Stomach (tissue), 9 donors: ENCODE data around the gene CYBB. TPM values are rescaled to one million over a fixed set of nuclear protein-coding genes. Genes with fewer than 3 reads are reported as not detected.

Experiments used
- DNase-seq, 2 donors: peaks; one replicate each; pipeline versions ENCODE4 v3.0.0 to v3.0.0-alpha.2; 2013 to 2019
- H3K27ac ChIP-seq, 5 donors: fragments of 200-600 bp in 4 of 5; sonication (generic) in 4 of 5; one replicate each; pipeline ENCODE4 v1.5.1; 2013 to 2019; ENCODE audit warnings: mild to moderate bottlenecking in 1 of 5, moderate library complexity in 1 of 5
- H3K27me3 ChIP-seq, 3 donors: fragments of 200-600 bp; sonication (generic); one replicate each; pipeline ENCODE4 v1.5.1; 2017 to 2019; ENCODE audit warnings: mixed run types in 1 of 3
- H3K36me3 ChIP-seq, 4 donors: fragments of 200-600 bp; sonication (generic); 1 replicate in 3 of 4; 2 replicates in 1 of 4; pipeline ENCODE4 v1.5.1; 2016 to 2019
- H3K4me1 ChIP-seq, 4 donors: fragments of 200-600 bp; sonication (generic); one replicate each; pipeline ENCODE4 v1.5.1; 2016 to 2019
- H3K4me3 ChIP-seq, 4 donors: fragments of 200-600 bp; sonication (generic) in 3 of 4; one replicate each; pipeline ENCODE4 v1.5.1; 2016 to 2019; ENCODE audit warnings: mild to moderate bottlenecking in 1 of 4
- H3K9me3 ChIP-seq, 4 donors: fragments of 200-600 bp; sonication (generic); one replicate each; pipeline ENCODE4 v1.5.1; 2016 to 2019
- EP300 ChIP-seq: sonication (generic); formaldehyde crosslinking; IDR thresholded peaks from one replicate; pipeline ENCODE4 v1.6.1; 2017; ENCODE audit warnings: antibody characterized with exemption
- POLR2A ChIP-seq, 4 donors: fragments of 450-650 bp; IDR thresholded peaks; one replicate each; pipeline ENCODE4 v1.6.1; 2016; ENCODE audit warnings: antibody characterized with exemption in 4 of 4, control low read depth in 2 of 4, mild to moderate bottlenecking in 1 of 4, moderate library complexity in 1 of 4
- POLR2AphosphoS5 ChIP-seq, 3 donors: sonication (generic); formaldehyde crosslinking; IDR thresholded peaks; one replicate each; pipeline ENCODE4 v1.6.1; 2016; ENCODE audit warnings: antibody characterized with exemption in 3 of 3
- WGBS, 5 donors: extraction: QIAGEN DNeasy Blood & Tissue Kit in 3 of 5; methylation state at CpG; one replicate each; pipeline versions ENCODE4 v1.1.5 to v1.1.7; 2013 to 2018; 5-methylcytosine and 5-hydroxymethylcytosine counted together
- intact Hi-C: fragments of 100-400 bp; cut with DNase I; formaldehyde crosslinking; loops from one replicate; pipeline ENCODE4 v1.15.1; 2023; ENCODE audit warnings: low total_unique reads
- polyA plus RNA-seq, 3 donors: library from polyadenylated mRNA; stranded (reverse); fragments of 200-250 nt; gene quantifications; one replicate each; pipeline ENCODE4 v1.2.3, GENCODE V29; 2013
- total RNA-seq, 5 donors: library from RNA; depleted of rRNA; stranded (reverse); fragments of >200 nt; gene quantifications; one replicate each; pipeline versions ENCODE4 v1.1.0 to v1.2.3, GENCODE V29; 2014 to 2016
- TF ChIP-seq, protein P1 (sequence below), 7 experiments: fragments of 450-650 bp in 4 of 7; fragments of 200-600 bp in 3 of 7; sonication (generic) in 3 of 7; IDR thresholded peaks; one replicate each; pipeline ENCODE4 v1.5.1; 2016 to 2019; ENCODE audit warnings: antibody characterized with exemption in 7 of 7, control low read depth in 2 of 7, mild to moderate bottlenecking in 1 of 7
- donor health status: healthy with polysubstance abuse.
- donor health status: Bipolar disorder and iron deficiency.
- donor health status: healthy.

Gene CYBB
- total and polyA plus RNA-seq, 8 donors = 0.58 to 24.4 (median 3.5) TPM

DNA sequence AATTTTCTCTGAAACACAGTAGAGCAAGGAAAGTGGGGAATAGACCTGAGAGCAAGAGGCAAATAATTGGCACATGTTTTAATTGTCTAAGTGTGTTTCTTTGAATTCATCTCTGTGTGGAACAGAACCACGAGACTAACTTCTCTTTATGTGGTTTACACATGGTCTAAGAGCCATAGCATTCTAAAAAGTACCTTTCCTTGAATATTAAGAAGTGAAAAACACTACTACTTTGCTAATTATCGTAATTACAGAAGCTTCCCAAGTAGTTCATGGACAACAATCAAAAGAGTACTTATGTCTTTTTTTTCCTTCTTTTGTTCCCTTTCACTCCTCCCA, 2.9 kb upstream of the CYBB start:
- Histone ChIP-seq H3K27ac (no peak overlapping the region), H3K36me3 (no peaks in the 10 kb centered on the region), H3K4me1 (no peaks in the 10 kb centered on the region), H3K27me3 (no peaks in the 10 kb centered on the region), H3K9me3 (no peaks in the 10 kb centered on the region), H3K4me3 (no peak overlapping the region)
- 41 to 84% (median 68%) methylated on average over 2 of the region's 2 CpGs for WGBS, 5 donors
- TF ChIP-seq POLR2AphosphoS5 (IDR thresholded peaks at IDR 0.05) = no peak
- TF ChIP-seq, protein P1, sequence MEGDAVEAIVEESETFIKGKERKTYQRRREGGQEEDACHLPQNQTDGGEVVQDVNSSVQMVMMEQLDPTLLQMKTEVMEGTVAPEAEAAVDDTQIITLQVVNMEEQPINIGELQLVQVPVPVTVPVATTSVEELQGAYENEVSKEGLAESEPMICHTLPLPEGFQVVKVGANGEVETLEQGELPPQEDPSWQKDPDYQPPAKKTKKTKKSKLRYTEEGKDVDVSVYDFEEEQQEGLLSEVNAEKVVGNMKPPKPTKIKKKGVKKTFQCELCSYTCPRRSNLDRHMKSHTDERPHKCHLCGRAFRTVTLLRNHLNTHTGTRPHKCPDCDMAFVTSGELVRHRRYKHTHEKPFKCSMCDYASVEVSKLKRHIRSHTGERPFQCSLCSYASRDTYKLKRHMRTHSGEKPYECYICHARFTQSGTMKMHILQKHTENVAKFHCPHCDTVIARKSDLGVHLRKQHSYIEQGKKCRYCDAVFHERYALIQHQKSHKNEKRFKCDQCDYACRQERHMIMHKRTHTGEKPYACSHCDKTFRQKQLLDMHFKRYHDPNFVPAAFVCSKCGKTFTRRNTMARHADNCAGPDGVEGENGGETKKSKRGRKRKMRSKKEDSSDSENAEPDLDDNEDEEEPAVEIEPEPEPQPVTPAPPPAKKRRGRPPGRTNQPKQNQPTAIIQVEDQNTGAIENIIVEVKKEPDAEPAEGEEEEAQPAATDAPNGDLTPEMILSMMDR (IDR thresholded peaks at IDR 0.05) = no peak
- TF ChIP-seq POLR2A (IDR thresholded peaks at IDR 0.05) = no peak
- no peak for TF ChIP-seq EP300
- intact Hi-C loops = no loop called here
- DNase-seq = no peak

DNA sequence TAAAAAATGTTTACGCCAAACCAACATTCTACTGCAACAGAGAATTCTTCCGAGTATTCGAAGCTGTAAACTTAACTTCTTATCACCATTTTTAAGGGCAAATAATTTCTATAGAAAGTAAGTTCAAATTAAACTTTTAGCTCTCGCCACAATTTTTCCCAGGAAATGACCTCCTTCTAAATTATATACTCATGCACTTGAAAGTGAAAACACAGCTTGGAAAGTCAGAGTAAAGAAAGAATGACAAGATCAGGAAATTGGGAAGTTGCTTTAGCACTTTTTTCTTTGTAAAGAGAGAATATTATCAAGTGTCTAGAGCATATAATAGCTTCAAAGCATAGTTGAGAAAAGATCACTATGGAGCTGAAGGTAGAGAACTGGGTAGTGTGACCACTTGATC, 1.2 kb downstream of the CYBB start:
- H3K4me1 ChIP-seq = no peaks in the 10 kb centered on the region
- no peak overlapping the region for H3K4me3 ChIP-seq
- no peaks in the 10 kb centered on the region for H3K27me3 ChIP-seq

DNA sequence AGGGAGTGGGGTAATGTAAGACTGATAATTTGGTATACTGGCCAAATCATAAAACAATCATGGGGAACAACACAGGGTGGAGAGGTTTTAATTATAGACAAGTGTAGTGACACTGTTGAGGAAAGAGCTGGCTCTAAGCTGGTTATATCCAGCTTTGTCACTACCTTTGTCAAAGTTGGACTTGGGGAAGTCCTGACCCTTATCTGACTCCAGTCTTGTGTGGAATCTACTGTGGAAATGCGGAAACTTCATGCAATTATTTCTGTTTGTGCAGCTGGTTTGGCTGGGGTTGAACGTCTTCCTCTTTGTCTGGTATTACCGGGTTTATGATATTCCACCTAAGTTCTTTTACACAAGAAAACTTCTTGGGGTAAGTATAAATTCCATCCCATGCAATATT, 2.0 kb downstream of the CYBB start:
- 78 to 89% (median 81%) methylated on average over 3 of the region's 3 CpGs for WGBS, 5 donors
- DNase-seq = no peak

More for the DNA sequence above, 1.2 kb downstream of the CYBB start:
- TF ChIP-seq POLR2A (IDR thresholded peaks at IDR 0.05) (no peak), POLR2AphosphoS5 (IDR thresholded peaks at IDR 0.05) (no peak), EP300 (no peak)
- TF ChIP-seq, protein P1 (IDR thresholded peaks at IDR 0.05) = no peak
- WGBS, 5 donors = 82 to 92% (median 87%) methylated on average over 4 of the region's 4 CpGs
- H3K9me3 ChIP-seq = no peaks in the 10 kb centered on the region
- no peak overlapping the region for H3K27ac ChIP-seq
- no peak for DNase-seq
- no peaks in the 10 kb centered on the region for H3K36me3 ChIP-seq
- intact Hi-C loops = no loop called here

DNA sequence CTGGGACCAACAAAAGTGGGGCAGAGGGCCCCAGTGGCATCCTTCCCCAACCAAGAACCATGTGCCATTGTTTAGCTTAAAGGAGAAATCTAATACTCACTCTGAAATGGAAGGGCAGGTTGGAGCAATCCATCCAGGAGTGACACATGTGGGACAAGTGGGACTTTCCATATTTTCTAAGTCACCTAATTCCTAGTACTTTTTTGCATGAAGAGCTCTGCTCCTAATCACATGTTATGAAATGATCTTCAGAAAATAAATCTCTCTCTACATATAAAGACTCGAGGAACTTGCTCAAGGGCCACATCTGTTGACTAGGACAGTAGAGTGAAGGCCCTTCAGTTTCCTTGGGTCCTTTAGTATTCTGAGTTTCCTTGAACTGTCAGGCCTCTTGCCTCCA, 2.5 kb downstream of the CYBB start:
- WGBS, 5 donors = 72 to 88% (median 77%) methylated on average over 1 of the region's 1 CpG
- no peaks in the 10 kb centered on the region for H3K4me1 ChIP-seq
- H3K27me3 ChIP-seq = no peaks in the 10 kb centered on the region
- no peaks in the 10 kb centered on the region for H3K9me3 ChIP-seq
- no peaks in the 10 kb centered on the region for H3K36me3 ChIP-seq
- H3K27ac ChIP-seq = no peak overlapping the region
- TF ChIP-seq POLR2A (IDR thresholded peaks at IDR 0.05) = no peak
- no peak for TF ChIP-seq EP300
- TF ChIP-seq, protein P1 (IDR thresholded peaks at IDR 0.05) = no peak
- TF ChIP-seq POLR2AphosphoS5 (IDR thresholded peaks at IDR 0.05) = no peak
- no peak overlapping the region for H3K4me3 ChIP-seq
- no peak for DNase-seq
- intact Hi-C loops = no loop called here

More for the DNA sequence above, 2.0 kb downstream of the CYBB start:
- intact Hi-C loops = no loop called here
- no peak for TF ChIP-seq POLR2AphosphoS5 (IDR thresholded peaks at IDR 0.05)
- TF ChIP-seq, protein P1 (IDR thresholded peaks at IDR 0.05) = no peak
- TF ChIP-seq EP300 = no peak
- no peak for TF ChIP-seq POLR2A (IDR thresholded peaks at IDR 0.05)
- H3K9me3 ChIP-seq = no peaks in the 10 kb centered on the region
- H3K4me3 ChIP-seq = no peak overlapping the region
- no peaks in the 10 kb centered on the region for H3K4me1 ChIP-seq
- no peak overlapping the region for H3K27ac ChIP-seq
- H3K36me3 ChIP-seq = no peaks in the 10 kb centered on the region
- H3K27me3 ChIP-seq = no peaks in the 10 kb centered on the region
